CD4-positive, alpha-beta T cell treated with Interleukin-15 for 4 hours (primary cell): Measurements from ENCODE around the gene PRKCH.

Experiments used
- DNase-seq: peaks from one replicate; pipeline ENCODE4 v3.0.0-alpha.2; 2020; ENCODE audit warnings: low spot score

The PRKCH gene

GRCh38 chr14:61553730-61554641 lies 232.6 kb downstream of the PRKCH start:
- DNase-seq: no peak

- no peak for DNase-seq
Observed at GRCh38 chr14:61555056-61555838, 233.9 kb downstream of the PRKCH start.

- no peak for DNase-seq
Observed at GRCh38 chr14:61556455-61556854, 235.1 kb downstream of the PRKCH start.

GRCh38 chr14:61557262-61557661 lies 235.9 kb downstream of the PRKCH start:
- no peak for DNase-seq

- DNase-seq: no peak
Observed at GRCh38 chr14:61557854-61558253, 236.5 kb downstream of the PRKCH start.

GRCh38 chr14:61558271-61558670 lies 236.9 kb downstream of the PRKCH start:
- no peak for DNase-seq

- DNase-seq: no peak
Observed at GRCh38 chr14:61559641-61560201, 238.3 kb downstream of the PRKCH start.

- no peak for DNase-seq
Observed at GRCh38 chr14:61560323-61560722, 238.9 kb downstream of the PRKCH start.

GRCh38 chr14:61561104-61561503 lies 239.7 kb downstream of the PRKCH start:
- DNase-seq: no peak

GRCh38 chr14:61561657-61562276 lies 240.4 kb downstream of the PRKCH start:
- no peak for DNase-seq

GRCh38 chr14:61562321-61563161 lies 241.2 kb downstream of the PRKCH start:
- DNase-seq: peak; percentile 65

- DNase-seq: no peak
Observed at GRCh38 chr14:61563162-61563511, 241.8 kb downstream of the PRKCH start.

- DNase-seq: no peak
Observed at GRCh38 chr14:61563880-61564617, 242.7 kb downstream of the PRKCH start.

- no peak for DNase-seq
Observed at GRCh38 chr14:61564618-61565091, 243.3 kb downstream of the PRKCH start.

- DNase-seq: no peak
Observed at GRCh38 chr14:61565181-61565580, 243.8 kb downstream of the PRKCH start.

GRCh38 chr14:61565836-61566536 lies 244.6 kb downstream of the PRKCH start:
- DNase-seq: peak; percentile 27

GRCh38 chr14:61566537-61567225 lies 245.3 kb downstream of the PRKCH start:
- no peak for DNase-seq

- DNase-seq: no peak
Observed at GRCh38 chr14:61567838-61568571, 246.6 kb downstream of the PRKCH start.

- DNase-seq: peak; percentile 34
Observed at GRCh38 chr14:61568572-61569011, 247.2 kb downstream of the PRKCH start.
